HG03095 (cell line): Measurements from ENCODE around the gene PRLHR.

Source experiments
- ATAC-seq: cut with Tn5 transposase; IDR thresholded peaks from one replicate; pipeline ENCODE4 v1.9.1; 2021; ENCODE audit warnings: moderate library complexity; ENCODE audit not compliant: unreplicated experiment

The PRLHR gene

DNA sequence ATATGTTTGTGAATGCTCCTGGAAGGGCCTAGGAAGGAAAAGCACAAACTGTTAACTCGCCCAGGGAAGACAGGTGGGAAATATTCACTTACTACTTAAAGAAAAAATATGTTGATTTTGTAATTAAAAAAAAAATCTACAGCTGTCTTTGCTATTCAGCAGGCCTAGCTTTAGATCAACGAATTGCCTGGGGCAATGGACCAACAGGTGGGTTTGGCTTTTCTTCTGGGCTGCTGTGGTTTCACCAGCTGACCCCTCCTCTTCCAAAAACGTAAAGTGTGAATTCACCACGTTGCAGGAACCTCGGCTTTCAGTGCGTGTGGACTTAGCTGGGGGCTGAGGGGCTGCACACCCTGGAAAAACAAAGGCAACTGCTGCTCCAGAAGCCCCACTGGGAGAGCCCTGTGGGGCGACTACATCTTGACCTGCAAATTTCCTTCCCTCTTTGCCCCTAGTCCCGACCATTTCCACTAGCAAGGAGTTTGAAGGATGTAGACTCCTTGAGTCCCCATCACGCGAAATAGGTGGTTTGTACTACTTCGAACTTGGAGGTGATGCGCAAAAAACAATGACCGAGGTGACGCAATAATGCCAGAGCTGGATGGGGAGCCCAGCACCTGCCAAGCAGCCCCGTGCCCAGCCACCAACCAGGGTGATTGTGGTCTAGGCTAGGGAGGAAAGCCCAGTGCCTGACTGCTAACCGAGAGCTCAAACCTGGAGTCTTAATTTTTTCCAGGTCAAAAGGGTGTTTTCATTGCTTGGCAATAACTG lies 7.4 kb downstream of the PRLHR start:
- no peak for ATAC-seq

DNA sequence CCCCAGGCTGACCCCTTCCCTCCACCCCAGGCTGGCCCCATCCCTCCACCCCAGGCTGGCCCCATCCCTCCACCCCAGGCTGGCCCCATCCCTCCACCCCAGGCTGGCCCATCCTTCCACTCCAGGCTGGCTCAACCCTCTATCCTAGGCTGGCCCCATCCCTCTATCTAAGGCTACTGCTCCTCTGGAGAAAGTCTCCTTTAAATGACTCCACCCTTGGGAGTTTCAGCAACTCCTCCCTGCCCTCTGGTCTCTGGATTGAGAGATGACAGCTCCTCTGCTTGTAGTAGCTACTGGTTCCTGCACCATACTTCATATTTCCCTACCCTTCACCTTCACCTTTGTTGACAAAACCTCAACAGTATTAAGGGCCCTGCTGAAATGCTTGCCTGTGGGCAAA lies 8.5 kb downstream of the PRLHR start:
- no peak for ATAC-seq

DNA sequence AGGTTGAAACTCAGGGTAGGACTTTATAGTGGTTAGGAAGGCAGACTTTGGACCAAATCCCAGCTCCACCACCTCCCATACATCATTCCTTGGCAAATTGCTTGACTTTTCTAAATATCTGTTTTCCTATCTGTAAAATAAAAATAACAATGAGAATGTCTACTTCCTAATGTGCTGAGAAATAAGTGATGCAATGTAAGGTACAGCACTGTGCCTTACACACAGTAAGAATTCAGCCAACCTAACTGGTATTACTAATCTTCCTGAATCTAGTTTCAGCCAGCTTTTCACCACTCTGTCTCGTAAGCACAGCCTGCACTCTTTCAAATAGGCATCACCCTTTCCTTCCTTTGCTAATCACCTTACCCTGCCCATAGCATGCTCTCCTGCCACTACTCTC lies 9.7 kb downstream of the PRLHR start:
- no peak for ATAC-seq

DNA sequence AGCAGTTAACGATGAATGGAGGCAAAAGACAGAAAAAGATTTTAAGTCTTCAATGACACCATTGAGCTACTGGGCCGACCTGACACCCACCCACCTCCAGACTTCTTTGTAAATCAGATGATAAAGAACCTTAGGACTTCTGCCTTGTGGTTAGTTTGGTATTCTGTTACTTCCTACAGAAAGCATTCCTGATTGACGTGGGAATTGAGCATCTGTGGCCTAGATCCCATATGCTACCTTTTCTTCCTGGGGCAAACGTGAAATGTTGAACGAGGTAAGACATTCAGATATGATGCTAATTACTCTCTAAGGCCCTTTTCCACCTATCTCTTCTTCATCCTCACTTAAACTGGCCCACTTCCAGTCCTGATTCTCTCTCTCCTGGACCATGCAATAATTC lies 10.2 kb downstream of the PRLHR start:
- ATAC-seq, result no peak

DNA sequence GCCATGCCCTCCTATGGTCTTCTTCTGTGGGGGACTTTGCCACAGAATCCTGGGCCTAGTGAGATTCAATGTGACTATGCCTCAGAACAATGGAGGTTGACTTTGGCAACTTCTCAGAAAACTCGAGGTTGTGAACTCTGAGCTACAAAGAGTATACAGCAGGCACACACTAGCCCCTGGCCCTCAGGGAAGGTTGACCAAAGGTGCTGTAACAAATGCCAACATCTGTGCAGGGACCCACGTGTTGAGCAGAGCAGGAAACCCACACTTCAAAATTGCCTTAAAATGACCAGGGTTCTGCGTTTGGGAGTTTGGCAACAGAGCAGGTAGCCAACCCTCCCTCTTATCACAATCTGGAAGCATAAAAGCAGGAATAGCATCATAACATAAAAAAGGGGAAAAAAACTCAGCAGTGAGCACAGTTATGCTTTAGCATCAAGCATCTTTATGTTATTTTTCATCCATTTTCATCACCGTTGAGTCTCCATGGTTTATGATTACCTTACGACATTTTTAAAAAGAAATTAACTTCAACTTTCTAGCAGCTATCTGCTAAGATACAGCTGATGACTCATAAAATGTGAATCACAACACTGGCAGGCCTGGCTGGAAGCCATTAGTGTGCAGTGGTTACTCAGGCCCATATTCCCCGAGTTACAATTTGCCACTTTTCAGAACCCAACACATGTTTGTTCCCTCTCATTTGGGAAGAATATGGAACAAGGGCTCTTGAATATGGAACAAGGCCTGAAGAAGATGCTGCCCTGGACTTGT lies 11.1 kb downstream of the PRLHR start:
- no peak for ATAC-seq

DNA sequence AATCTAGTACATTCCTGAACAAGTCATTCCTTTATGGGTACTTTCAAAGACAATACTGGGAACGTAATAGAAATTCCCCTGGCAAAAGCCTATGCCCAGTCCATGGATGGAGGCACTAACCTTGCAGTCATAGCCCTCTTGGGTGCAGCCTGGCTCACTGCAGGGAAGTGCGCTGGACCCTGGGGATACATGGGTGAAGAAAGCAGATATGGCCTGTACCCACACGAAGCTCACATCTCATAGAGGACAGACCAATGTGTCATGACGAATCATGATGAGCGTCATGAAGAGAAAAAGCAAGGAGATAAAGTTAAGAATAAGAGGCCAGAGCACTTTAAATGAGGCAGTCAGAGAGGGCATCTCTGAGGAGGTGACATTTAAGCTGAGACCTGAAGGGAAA lies 11.8 kb downstream of the PRLHR start:
- no peak for ATAC-seq

DNA sequence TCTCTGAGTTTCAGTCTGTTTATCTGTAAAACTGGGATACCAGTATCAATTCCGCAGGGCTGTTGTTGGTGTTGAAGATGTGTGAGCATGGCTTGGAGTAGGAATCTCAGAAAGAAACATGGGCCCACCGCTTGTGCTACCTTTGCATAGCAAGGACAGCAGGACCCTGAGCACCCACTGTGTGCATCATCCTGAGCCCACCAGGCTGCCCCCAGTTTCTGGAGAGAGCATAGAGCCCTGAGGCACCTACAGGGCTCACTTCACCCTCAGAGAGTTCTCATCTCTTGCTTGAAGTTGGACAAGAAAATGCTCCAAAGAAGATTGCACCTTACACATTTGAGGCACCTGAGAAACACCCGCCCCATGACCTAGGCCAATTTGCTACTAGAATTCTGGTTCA lies 12.9 kb downstream of the PRLHR start:
- ATAC-seq, result no peak

DNA sequence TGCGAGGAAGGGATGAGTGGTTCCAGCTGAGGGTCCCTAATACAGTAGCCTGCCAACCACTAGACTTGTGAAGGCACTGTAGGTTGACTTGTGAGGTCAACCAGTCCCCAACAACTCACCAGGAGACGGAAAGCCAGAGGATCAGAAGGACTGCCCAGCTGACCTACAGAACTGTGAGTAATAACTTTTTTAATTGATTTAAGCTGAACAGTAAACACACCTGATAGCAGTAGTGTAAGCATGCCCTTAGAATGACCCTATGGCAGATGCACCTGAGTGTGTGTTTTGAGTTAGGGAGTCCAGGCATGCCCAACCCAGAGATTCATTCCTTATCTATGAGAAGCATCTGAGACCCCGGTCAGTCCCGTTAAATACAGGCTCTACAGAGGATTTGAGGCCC lies 14.1 kb downstream of the PRLHR start:
- no peak for ATAC-seq

DNA sequence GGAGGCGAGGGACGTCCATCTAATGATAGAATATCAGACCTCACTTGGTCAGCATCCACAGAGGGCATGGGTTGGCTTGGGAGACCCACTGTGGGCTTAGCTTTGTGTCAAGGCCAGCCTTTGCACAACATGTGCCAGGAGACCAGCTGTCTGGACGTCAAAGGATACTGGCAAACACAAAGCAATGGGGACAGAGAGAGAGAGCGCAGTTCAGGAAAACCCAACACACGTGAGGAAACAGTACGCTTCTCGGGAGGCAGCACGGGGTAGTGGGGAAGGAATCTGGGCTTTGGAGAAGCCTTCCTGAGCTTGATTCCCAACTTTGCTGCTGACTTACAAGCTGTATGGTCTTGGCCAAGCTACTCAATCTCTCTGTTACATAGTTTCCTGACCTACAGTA lies 14.7 kb downstream of the PRLHR start:
- no peak for ATAC-seq

DNA sequence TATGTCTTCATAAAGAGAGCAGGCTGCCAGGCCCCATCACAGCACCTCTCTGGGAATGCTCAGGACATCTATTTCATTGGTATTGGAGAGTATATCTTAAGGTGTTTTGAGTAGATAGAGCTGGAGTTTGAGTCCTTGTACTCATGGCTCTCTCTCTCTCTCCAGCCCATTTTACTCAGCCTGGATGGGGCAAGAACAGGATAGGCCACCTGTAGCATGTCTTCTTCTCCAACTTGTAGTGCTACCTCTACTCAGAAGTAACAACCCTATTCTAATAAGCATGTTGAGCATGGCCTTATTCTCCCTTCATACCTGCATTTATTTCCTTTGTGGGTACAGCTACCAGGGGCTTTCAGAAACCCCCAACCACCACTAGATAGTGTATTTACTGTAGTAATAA lies 21.9 kb downstream of the PRLHR start:
- no peak for ATAC-seq

DNA sequence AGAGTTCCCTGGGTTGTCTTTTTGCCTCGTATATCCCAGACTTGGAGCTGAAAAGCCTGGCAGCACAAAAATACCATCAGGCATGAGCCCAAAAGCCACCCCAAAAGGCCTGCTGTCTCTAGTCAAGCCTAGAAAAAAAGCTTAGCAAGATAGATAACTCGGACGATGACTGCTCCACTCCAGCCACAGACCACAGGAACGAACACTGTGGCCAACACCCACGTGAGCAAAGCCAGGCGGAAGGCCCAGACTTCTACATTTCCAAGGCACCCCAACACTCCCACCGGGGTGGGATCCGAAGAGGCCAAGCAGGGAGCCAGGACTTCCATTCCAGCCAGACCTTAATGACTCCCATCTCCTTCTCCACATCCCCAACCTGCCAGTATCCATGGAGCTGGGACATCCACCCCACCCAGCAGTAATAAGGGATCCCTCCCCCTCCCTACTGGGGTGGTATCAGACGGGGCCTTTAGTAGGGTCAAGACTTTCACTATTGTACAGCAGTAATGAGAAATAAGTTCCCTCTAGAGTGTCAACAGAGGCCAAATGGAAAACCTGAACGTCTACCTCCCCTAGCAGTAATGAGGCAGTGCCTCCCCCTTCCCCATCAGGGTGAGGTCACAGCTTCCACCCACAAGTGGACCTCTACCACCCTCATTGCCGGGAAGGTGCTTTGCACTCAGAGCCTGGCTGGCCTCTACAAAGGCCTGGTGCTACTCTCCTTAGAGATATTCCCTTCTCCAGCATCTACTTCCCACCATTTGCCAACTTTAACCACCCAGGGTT lies 23.0 kb downstream of the PRLHR start:
- ATAC-seq, result no peak

DNA sequence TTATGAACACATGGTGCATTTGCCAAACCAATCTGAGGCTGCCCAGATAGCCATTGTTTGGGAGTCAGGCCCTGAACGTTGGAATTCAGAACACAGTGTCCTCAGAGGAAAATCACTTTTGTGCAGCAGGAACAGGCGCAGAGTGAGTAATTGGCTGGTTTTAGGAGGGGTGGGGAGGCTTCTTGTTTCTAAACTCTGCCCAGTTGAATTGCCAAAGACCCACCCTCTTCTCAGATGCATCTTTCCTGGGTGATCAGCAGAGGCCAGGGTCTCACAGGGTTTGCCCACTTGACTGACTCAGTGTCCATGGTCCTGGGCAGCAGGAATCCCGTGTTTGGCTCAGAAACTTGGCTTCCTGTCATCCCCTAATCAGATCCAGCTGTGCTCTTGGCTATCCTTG lies 24.3 kb downstream of the PRLHR start:
- ATAC-seq, result no peak

DNA sequence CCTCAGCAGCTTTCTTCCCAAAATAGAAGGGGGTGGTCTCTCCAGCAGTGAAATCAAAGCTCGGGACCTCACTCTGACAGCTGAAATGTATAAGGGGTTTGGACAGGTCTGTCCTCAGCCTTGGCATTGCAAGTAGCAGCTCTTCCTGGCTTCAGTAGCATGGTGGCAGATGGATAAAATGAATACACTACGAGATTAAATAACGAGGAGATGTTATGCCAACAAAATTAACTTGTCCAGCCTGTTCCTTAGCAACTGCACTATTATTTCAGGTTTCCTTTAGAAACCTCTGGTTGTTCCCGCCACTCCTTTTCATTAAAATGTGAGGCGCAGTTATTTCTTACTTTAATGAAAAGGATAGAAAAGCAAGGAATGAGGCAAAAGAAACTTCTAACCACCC lies 24.9 kb downstream of the PRLHR start:
- ATAC-seq, result no peak

DNA sequence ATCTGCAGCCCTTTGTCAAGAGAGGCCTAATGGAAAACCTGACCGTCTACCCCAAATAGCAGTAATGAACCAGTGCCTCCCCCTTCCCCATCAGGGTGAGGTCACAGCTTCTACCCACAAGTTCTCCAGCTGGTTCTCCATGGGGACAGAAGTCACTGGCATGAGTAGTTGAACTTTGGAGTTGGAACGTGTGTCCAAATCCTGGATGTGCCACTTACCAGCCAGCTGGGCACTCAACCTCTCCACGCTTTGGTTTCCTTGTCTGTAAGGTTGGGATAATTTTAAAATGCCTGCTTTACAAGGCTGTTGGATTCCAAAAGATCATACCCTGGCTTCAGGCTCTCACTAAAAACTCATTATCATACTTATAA lies 25.6 kb downstream of the PRLHR start:
- no peak for ATAC-seq

DNA sequence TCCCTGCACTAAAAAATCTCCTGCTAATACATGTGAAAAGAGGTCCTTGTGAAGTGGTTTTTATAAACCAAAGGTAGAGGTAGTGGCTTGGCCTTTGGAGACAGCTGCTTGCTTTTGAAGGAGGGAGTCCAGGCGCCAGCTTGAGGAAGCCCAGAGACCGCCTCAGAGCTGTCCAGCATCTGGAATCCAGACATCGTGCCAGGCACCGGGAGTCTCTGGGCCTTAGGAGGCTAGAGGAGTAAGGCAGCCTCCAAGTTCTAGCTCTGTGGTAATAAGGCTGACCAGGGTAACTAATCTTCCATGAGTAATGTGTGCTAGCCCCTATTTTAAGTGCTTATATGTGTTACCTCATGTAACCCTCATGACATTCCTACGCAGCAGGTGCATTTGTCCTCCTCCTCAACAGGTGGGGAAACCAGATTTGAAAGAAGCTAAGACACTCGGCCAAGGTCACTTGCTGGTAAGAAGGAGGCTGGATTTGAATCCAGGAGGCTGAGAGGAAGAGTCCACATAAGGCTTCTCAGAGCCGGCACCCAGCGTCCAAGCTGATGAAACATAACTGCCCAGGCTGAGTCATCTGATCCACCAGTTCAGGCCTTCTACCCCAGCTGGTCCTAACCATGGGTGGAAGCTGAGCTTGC lies 26.1 kb downstream of the PRLHR start:
- ATAC-seq, result no peak

DNA sequence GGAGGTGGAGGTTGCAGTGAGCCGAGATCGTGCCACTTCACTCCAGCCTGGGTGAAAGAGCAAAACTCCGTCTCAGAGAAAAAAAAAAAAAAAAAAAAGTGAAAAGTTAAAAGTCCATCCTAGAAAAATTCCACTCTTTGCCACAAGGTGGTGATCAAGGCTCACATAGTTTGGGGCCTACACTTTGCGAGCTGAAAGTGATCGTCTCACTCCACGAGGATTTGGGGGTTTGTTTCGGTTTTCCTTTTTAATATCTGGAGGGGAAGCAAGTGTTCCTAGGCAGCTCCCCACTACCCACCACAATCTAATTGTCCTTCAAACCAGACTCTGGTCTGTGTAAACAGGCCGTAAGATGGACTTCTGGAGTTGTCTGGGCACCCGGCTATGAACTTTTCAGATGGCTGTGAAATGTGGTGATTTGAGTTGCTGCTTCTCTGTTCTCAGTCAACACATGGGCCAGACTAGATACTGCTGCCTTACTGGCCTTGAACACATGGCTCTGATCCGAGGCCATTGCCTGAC lies 27.1 kb downstream of the PRLHR start:
- ATAC-seq, result no peak

DNA sequence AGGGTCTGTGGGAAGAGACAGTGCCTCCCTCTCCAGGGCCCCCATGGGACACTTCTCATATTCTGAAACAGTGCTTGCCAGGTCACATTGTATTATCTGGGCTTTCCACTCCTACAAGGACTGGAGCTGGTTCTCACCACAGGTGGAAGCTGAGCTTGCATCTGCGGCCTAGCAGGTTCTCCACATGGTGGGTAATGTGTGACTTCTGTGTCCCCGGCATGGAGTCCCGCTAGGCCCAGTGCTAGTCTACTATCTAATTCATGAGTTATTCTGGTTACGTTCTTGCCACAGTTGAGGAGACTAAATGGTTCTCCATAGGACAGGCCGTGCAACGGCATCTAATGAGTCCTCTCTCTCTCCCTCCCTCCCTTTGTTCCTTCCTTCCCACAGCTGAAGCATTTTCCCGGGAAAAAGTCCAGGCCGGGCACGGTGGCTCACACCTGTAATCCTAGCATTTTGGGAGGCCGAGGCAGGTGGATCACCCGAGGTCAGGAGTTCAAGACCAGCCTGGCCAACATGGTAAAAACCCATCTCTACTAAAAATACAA lies 27.7 kb downstream of the PRLHR start:
- ATAC-seq, result no peak

DNA sequence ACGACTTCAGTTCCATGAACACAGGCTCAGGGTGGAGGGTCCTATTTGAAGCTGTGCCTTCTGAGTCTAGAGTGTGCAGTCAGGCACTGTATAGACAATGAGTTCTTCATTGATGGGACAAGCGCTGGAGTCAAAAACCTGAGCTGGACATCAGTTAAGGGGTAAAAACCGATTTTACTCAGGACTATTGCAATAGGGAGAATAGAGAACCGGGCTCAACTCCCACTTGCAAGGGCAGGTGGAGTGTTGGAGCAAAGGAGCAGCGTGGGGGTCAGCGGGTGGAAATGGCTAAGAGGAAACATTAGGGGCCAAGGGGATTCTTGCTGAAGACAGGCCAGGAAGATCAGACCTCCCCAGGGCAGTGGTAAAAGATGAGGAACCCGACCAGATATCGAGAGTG lies 28.5 kb downstream of the PRLHR start:
- ATAC-seq, result no peak

DNA sequence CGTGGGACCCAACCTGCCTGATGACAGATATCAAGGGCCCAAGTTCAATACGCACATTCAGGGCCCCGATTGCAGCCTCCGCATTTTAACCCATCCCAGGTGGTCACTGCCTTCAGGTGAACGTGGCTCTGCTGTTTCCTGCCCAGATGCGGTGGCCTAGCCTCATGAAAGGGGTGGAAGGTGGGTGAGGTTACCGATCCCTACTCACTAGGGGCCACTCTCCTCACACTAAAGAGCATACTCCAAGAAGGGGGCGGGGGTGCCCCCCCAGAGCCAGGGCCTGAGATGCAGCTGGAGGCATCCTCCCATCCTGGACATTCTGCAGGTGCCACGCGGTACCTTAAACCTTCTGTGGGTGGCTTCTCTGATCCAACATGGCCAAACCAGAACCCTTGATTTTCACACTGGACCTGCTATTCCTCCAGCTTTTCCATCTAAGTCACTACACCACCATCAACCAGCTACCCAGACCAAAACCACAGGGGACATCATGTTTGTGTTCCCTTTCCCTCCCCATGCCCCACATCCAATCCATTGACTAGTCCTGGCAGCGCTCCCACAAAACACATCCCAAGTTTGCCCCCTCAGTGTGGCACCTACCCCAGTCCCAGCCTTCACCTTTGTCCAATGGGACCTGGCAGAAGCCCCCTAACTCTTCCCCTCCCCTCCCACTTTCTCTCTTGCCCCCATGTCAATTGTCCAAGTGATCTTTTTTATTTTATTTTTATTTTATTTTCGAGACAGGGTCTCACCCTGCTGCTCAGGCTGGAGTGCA lies 30.0 kb downstream of the PRLHR start:
- no peak for ATAC-seq

DNA sequence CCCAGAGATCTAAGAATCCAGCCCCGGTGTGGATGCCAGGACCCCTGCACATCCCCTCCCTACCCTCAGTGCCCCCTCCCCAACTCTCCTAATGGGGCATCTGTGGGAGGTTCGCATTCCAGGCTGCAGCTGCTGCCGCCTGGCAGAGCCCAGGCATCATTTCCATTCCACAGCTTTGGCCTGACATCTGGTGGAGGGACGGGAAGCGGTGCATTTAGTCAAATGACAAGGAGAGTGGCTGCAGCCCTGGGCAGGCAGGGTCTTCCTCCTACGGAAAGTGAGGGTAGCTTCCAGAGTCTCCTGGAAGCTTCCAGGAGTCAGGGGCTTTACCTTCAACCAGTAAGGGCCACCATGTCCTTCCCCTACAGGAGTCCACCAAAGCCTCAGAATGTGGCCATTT lies 30.8 kb downstream of the PRLHR start:
- no peak for ATAC-seq
